Sigmoid colon (tissue), 7 donors: Measurements from ENCODE around the gene SBF2. TPM values are rescaled to one million over a fixed set of nuclear protein-coding genes. Genes with fewer than 3 reads are reported as not detected.
"Not testable (repeated sequence)": the region's sequence is repeated elsewhere in the genome, so short reads cannot be mapped to it uniquely, and the experiment has no call there.

Experiments used
- DNase-seq: peaks from one replicate; pipeline ENCODE4 v3.0.0-alpha.2; 2019
- H3K27ac ChIP-seq, 4 donors: fragments of 200-600 bp; sonication (generic); one replicate each; pipeline ENCODE4 v1.5.1; 2016 to 2019; ENCODE audit warnings: mild to moderate bottlenecking in 1 of 4
- H3K27me3 ChIP-seq, 3 donors: fragments of 200-600 bp; sonication (generic); one replicate each; pipeline ENCODE4 v1.5.1; 2019; ENCODE audit warnings: mild to moderate bottlenecking in 1 of 3
- H3K36me3 ChIP-seq, 4 donors: fragments of 200-600 bp; sonication (generic); one replicate each; pipeline ENCODE4 v1.5.1; 2016 to 2019
- H3K4me1 ChIP-seq, 4 donors: fragments of 200-600 bp; sonication (generic); one replicate each; pipeline ENCODE4 v1.5.1; 2017 to 2019
- H3K4me3 ChIP-seq, 4 donors: fragments of 200-600 bp; sonication (generic); one replicate each; pipeline ENCODE4 v1.5.1; 2017 to 2019; ENCODE audit warnings: mild to moderate bottlenecking in 2 of 4, moderate library complexity in 1 of 4
- H3K9me3 ChIP-seq, 4 donors: fragments of 200-600 bp in 3 of 4; sonication (generic) in 3 of 4; one replicate each; pipeline versions ENCODE4 v1.5.1 to v1.6.1; 2013 to 2019
- EP300 ChIP-seq, 4 donors: sonication (generic); formaldehyde crosslinking; IDR thresholded peaks; one replicate each; pipeline ENCODE4 v1.6.1; 2017; ENCODE audit warnings: antibody characterized with exemption in 4 of 4
- POLR2A ChIP-seq, 2 donors: fragments of 450-650 bp; IDR thresholded peaks; one replicate each; pipeline ENCODE4 v1.6.1; 2016; ENCODE audit warnings: antibody characterized with exemption in 2 of 2, mild to moderate bottlenecking in 2 of 2, moderate library complexity in 2 of 2
- POLR2AphosphoS5 ChIP-seq, 4 donors: sonication (generic); formaldehyde crosslinking; IDR thresholded peaks; one replicate each; pipeline ENCODE4 v1.6.1; 2017; ENCODE audit warnings: antibody characterized with exemption in 4 of 4
- WGBS, 2 donors: extraction: QIAGEN DNeasy Blood & Tissue Kit; methylation state at CpG; one replicate each; pipeline ENCODE4 v1.1.7; 2013; 5-methylcytosine and 5-hydroxymethylcytosine counted together
- intact Hi-C: fragments of 100-400 bp; cut with DNase I; formaldehyde crosslinking; loops from one replicate; pipeline ENCODE4 v1.15.1; 2023
- polyA plus RNA-seq, 3 donors: library from polyadenylated mRNA; stranded (reverse); fragments of 200-250 nt; gene quantifications; one replicate each; pipeline ENCODE4 v1.2.3, GENCODE V29; 2013
- total RNA-seq, 4 donors: library from RNA; depleted of rRNA; stranded (reverse); fragments of >200 nt; gene quantifications; one replicate each; pipeline ENCODE4 v1.1.0, GENCODE V29; 2016
- TF ChIP-seq, protein P1 (sequence below), 4 experiments: fragments of 450-650 bp in 3 of 4; fragments of 200-600 bp in 1 of 4; IDR thresholded peaks; one replicate each; pipeline ENCODE4 v1.5.1; 2016 to 2019; ENCODE audit warnings: antibody characterized with exemption in 4 of 4, mild to moderate bottlenecking in 3 of 4, moderate library complexity in 2 of 4
- donor health status: healthy with polysubstance abuse.
- donor health status: Bipolar disorder and iron deficiency.
- donor health status: healthy.

The SBF2 gene
- total and polyA plus RNA-seq, 7 donors: 9.5 to 67.5 (median 47.1) TPM

DNA sequence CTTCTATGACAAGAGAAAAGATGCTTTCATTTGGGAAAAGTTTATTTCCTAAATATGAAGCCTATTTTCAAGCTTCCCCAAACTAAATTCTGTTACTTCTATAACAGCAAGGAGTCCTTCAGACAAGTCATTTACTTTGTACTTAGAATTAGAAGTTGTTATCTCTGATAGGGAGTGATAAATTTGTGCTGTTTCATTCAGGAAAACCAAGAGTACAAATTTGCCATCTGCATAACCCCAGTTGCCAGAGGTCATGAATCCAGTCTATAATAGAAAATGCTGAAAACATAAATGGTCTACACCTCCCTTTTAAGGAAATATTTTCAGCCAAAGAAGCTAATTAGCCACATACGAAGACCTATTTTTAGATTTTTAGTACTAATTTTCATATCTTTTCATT, 61.3 kb downstream of the SBF2 start:
- TF ChIP-seq EP300 (IDR thresholded peaks at IDR 0.05) (no peak), POLR2A (IDR thresholded peaks at IDR 0.05) (no peak), POLR2AphosphoS5 (IDR thresholded peaks at IDR 0.05) (no peak)
- TF ChIP-seq, protein P1, sequence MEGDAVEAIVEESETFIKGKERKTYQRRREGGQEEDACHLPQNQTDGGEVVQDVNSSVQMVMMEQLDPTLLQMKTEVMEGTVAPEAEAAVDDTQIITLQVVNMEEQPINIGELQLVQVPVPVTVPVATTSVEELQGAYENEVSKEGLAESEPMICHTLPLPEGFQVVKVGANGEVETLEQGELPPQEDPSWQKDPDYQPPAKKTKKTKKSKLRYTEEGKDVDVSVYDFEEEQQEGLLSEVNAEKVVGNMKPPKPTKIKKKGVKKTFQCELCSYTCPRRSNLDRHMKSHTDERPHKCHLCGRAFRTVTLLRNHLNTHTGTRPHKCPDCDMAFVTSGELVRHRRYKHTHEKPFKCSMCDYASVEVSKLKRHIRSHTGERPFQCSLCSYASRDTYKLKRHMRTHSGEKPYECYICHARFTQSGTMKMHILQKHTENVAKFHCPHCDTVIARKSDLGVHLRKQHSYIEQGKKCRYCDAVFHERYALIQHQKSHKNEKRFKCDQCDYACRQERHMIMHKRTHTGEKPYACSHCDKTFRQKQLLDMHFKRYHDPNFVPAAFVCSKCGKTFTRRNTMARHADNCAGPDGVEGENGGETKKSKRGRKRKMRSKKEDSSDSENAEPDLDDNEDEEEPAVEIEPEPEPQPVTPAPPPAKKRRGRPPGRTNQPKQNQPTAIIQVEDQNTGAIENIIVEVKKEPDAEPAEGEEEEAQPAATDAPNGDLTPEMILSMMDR (IDR thresholded peaks at IDR 0.05): no peak
- WGBS, 2 donors: 85 to 91% methylated on average over 1 of the region's 1 CpG
- intact Hi-C loops: no loop called here

DNA sequence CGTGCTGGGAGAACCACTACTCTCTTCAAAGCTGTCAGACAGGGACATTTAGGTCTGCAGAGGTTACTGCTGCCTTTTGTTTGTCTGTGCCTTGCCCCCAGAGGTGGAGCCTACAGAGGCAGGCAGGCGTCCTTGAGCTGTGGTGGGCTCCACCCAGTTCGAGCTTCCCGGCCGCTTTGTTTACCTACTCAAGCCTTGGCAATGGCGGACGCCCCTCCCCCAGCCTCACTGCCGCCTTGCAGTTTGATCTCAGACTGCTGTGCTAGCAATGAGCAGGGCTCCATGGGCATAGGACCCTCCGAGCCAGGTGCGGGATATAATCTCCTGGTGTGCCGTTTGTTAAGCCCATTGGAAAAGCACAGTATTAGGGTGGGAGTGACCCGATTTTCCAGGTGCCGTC, 62.2 kb downstream of the SBF2 start:
- H3K9me3 ChIP-seq, H3K4me1 ChIP-seq, H3K27me3 ChIP-seq, H3K27ac ChIP-seq, H3K4me3 ChIP-seq, DNase-seq, H3K36me3 ChIP-seq, intact Hi-C loops: not testable (repeated sequence)
- WGBS, 2 donors: 90 to 97% methylated on average over 13 of the region's 13 CpGs

More for the DNA sequence above, 61.3 kb downstream of the SBF2 start:
- no peak overlapping the region for H3K27ac ChIP-seq
- H3K4me3 ChIP-seq: no peak overlapping the region
- H3K9me3 ChIP-seq: no peaks in the 10 kb centered on the region
- DNase-seq: no peak
- H3K27me3 ChIP-seq: no peaks in the 10 kb centered on the region
- no peaks in the 10 kb centered on the region for H3K36me3 ChIP-seq
- H3K4me1 ChIP-seq: peaks cover 0 to 8% (median 2%) of the 10 kb centered on the region in 4 donors

- Histone ChIP-seq H3K4me1 (no peaks in the 10 kb centered on the region), H3K4me3 (no peak overlapping the region), H3K9me3 (no peaks in the 10 kb centered on the region), H3K27me3 (no peaks in the 10 kb centered on the region), H3K27ac (no peak overlapping the region), H3K36me3 (no peaks in the 10 kb centered on the region)
- intact Hi-C loops: no loop called here
- TF ChIP-seq POLR2AphosphoS5 (IDR thresholded peaks at IDR 0.05): peak in 1 of 4 donors; percentile 24
- TF ChIP-seq, protein P1 (IDR thresholded peaks at IDR 0.05): no peak
- no peak for DNase-seq
- WGBS, 2 donors: 65 to 84% methylated on average over 2 of the region's 2 CpGs
Observed at GRCh38 chr11:10225553-10225952, 68.5 kb downstream of the SBF2 start.

DNA sequence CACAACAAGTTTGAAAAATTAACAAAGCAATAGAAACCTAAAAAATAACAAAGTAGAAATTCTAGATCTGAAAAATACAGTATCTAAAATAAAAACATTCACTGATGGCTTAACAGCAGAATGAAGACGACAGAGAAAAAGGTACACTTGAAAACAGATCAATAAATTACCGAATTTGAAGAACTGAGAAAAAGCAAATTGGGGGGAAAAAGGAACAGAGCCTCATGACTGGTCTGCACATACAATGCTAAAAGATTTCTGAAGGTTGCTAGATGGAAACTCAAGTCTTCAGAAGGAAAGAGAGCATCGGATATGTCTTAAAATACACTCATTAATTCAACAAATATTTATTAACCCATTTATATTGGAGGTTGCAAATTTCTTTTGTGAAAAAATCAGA, 71.6 kb downstream of the SBF2 start:
- Histone ChIP-seq H3K27ac (no peak overlapping the region), H3K27me3 (no peaks in the 10 kb centered on the region), H3K4me1 (no peaks in the 10 kb centered on the region), H3K4me3 (no peak overlapping the region), H3K9me3 (peaks cover 0 to 3% (median 0%) of the 10 kb centered on the region in 4 donors), H3K36me3 (no peaks in the 10 kb centered on the region)
- 90 to 91% methylated on average over 3 of the region's 3 CpGs for WGBS, 2 donors
- intact Hi-C loops: no loop called here
- DNase-seq: no peak
- TF ChIP-seq EP300 (IDR thresholded peaks at IDR 0.05) (no peak), POLR2AphosphoS5 (IDR thresholded peaks at IDR 0.05) (no peak), POLR2A (IDR thresholded peaks at IDR 0.05) (no peak)
- TF ChIP-seq, protein P1 (IDR thresholded peaks at IDR 0.05): no peak

DNA sequence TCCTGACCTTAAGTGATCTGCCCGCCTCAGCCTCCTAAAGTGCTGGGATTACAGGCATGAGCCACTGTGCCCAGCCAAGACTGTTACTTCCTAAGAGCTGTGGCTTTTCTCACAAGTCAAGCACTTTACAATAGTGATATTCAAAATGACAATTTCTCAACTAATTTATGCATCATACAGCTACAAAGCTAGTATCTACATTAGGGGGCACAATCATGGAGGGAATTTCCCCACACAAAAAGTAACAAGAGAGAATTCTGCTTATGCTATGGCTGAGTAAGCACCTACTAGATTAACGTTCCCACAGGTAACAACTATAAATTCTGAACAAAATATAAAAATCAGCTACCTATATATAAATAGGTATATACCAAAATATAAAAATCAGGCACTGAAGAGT, 72.7 kb downstream of the SBF2 start:
- Histone ChIP-seq H3K4me3 (no peak overlapping the region), H3K27me3 (no peaks in the 10 kb centered on the region), H3K36me3 (no peaks in the 10 kb centered on the region), H3K9me3 (peaks cover 0 to 3% (median 0%) of the 10 kb centered on the region in 4 donors), H3K27ac (no peak overlapping the region), H3K4me1 (no peaks in the 10 kb centered on the region)
- intact Hi-C loops: no loop called here
- no peak for DNase-seq
- TF ChIP-seq EP300 (IDR thresholded peaks at IDR 0.05): no peak
- no peak for TF ChIP-seq POLR2A (IDR thresholded peaks at IDR 0.05)
- TF ChIP-seq POLR2AphosphoS5 (IDR thresholded peaks at IDR 0.05): no peak
- TF ChIP-seq, protein P1 (IDR thresholded peaks at IDR 0.05): no peak
- WGBS, 2 donors: 87 to 91% methylated on average over 2 of the region's 2 CpGs
